ENCODE measurements around the gene MALRD1. TPM values are rescaled to one million over a fixed set of nuclear protein-coding genes. Genes with fewer than 3 reads are reported as not detected.

The MALRD1 gene
- total RNA-seq, 2 experiments from 2014 or later = not detected

- intact Hi-C loops (cut with DNase I, micrococcal nuclease) = no loop called here
- DNase-seq (no peak), ATAC-seq (ENCODE audit: poor library complexity) (no peak)
- ChIA-PET CTCF (no interaction called here), POLR2A (interaction anchor here (0.6 kb wide), 1 partner anchor 1390 kb away, joined by 3 read pairs; no protein-coding TSS in a partner anchor)
- Histone ChIP-seq H3K4me3 (ENCODE audit: low read length) (no peak overlapping the region), H3K4me1 (ENCODE audit: insufficient read depth, low read length) (no peaks in the 10 kb centered on the region), H3K36me3 (ENCODE audit: insufficient read depth, low read length) (no peaks in the 10 kb centered on the region), H3K9me3 (ENCODE audit: control insufficient read depth in 1 of 2, insufficient read depth in 1 of 2, low read length in 2 of 2) (no peaks in the 10 kb centered on the region), H3K27ac (ENCODE audit: low read depth in 1 of 2, low read length in 2 of 2) (no peak overlapping the region), H3K27me3 (ENCODE audit: control insufficient read depth in 1 of 2, insufficient read depth in 2 of 2, low read length in 2 of 2) (no peaks in the 10 kb centered on the region)
- Mint-ChIP-seq H3K36me3 (ENCODE audit: low read depth) (no peaks in the 10 kb centered on the region), H3K4me3 (no peak overlapping the region), H3K4me1 (ENCODE audit: low read depth) (no peaks in the 10 kb centered on the region), H3K27ac (no peak overlapping the region), H3K9me3 (peaks cover 5% of the 10 kb centered on the region), H3K27me3 (no peaks in the 10 kb centered on the region)
- TF ChIP-seq CTCF (IDR thresholded peaks at IDR 0.05) = no peak
These were observed 363.9 kb downstream of the MALRD1 start for GRCh38 chr10:19412531-19412930.

DNA sequence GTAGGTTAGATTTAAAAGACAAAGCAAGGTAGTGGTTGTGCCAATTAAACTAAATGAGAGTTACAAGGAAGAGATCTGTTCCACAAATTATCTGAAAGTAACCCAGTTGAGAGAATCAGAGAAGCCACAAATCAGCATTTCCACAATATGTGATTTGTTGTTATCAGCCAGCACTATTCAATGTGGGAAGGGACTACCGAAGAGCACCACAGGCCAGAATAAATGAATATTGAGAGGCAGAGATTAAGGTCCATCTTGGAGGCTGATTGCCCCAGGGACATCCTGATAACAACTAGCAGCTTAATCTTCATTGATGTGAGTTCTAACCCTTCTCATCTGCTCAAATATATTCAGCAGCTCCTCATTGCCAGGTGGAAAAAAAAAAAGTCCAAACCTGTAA is 367.6 kb downstream of the MALRD1 start:
- no peaks in the 10 kb centered on the region for H3K36me3 Mint-ChIP-seq (ENCODE audit: low read depth)
- H3K9me3 Mint-ChIP-seq = peaks cover 8% of the 10 kb centered on the region
- no peak overlapping the region for H3K4me3 Mint-ChIP-seq
- H3K27ac Mint-ChIP-seq = no peak overlapping the region
- Histone ChIP-seq H3K36me3 (ENCODE audit: insufficient read depth, low read length) (no peaks in the 10 kb centered on the region), H3K27me3 (ENCODE audit: control insufficient read depth in 1 of 2, insufficient read depth in 2 of 2, low read length in 2 of 2) (no peaks in the 10 kb centered on the region), H3K4me1 (ENCODE audit: insufficient read depth, low read length) (no peaks in the 10 kb centered on the region), H3K27ac (ENCODE audit: low read depth in 1 of 2, low read length in 2 of 2) (no peak overlapping the region), H3K4me3 (ENCODE audit: low read length) (no peak overlapping the region), H3K9me3 (ENCODE audit: control insufficient read depth in 1 of 2, insufficient read depth in 1 of 2, low read length in 2 of 2) (no peaks in the 10 kb centered on the region)
- no peaks in the 10 kb centered on the region for H3K4me1 Mint-ChIP-seq (ENCODE audit: low read depth)
- ChIA-PET CTCF (no interaction called here), POLR2A (no interaction called here)
- H3K27me3 Mint-ChIP-seq = no peaks in the 10 kb centered on the region
- TF ChIP-seq CTCF (IDR thresholded peaks at IDR 0.05) = no peak
- intact Hi-C loops (cut with DNase I, micrococcal nuclease) = no loop called here
- DNase-seq (no peak), ATAC-seq (ENCODE audit: poor library complexity) (no peak)

- ChIA-PET POLR2A (no interaction called here), CTCF (no interaction called here)
- no peak overlapping the region for H3K27ac ChIP-seq (ENCODE audit: low read depth in 1 of 2, low read length in 2 of 2)
- ATAC-seq (ENCODE audit: poor library complexity) (no peak), DNase-seq (no peak)
- intact Hi-C loops (cut with DNase I, micrococcal nuclease) = no loop called here
- no peaks in the 10 kb centered on the region for H3K36me3 ChIP-seq (ENCODE audit: insufficient read depth, low read length)
- Mint-ChIP-seq H3K4me3 (no peak overlapping the region), H3K27ac (no peak overlapping the region), H3K36me3 (ENCODE audit: low read depth) (no peaks in the 10 kb centered on the region), H3K4me1 (ENCODE audit: low read depth) (no peaks in the 10 kb centered on the region), H3K9me3 (peaks cover 8% of the 10 kb centered on the region), H3K27me3 (no peaks in the 10 kb centered on the region)
- H3K27me3 ChIP-seq (ENCODE audit: control insufficient read depth in 1 of 2, insufficient read depth in 2 of 2, low read length in 2 of 2) = no peaks in the 10 kb centered on the region
- H3K4me1 ChIP-seq (ENCODE audit: insufficient read depth, low read length) = no peaks in the 10 kb centered on the region
- H3K4me3 ChIP-seq (ENCODE audit: low read length) = no peak overlapping the region
- H3K9me3 ChIP-seq (ENCODE audit: control insufficient read depth in 1 of 2, insufficient read depth in 1 of 2, low read length in 2 of 2) = no peaks in the 10 kb centered on the region
- no peak for TF ChIP-seq CTCF (IDR thresholded peaks at IDR 0.05)
These were observed 369.1 kb downstream of the MALRD1 start for GRCh38 chr10:19417740-19418139.

Data from CD4-positive, alpha-beta T cell (primary cell).